MM.1S (cell line): ENCODE data around the gene TMEM72.

Experiments used
- DNase-seq: peaks from one replicate; pipeline ENCODE4 v3.0.0-alpha.2; 2015
- H2AFZ ChIP-seq: fragments of 300-600 bp; sonication (generic); 2 replicates; pipeline ENCODE4 v1.6.0; 2016; ENCODE audit warnings: antibody characterized with exemption, low read length
- H3F3A ChIP-seq: fragments of 300-600 bp; sonication (generic); 2 replicates; pipeline ENCODE4 v1.6.1; 2016; ENCODE audit warnings: mild to moderate bottlenecking, antibody characterized with exemption, low read length, moderate library complexity, mixed read lengths; ENCODE audit not compliant: insufficient read depth
- H3K27ac ChIP-seq: fragments of 300-600 bp; sonication (generic); 2 replicates; pipeline ENCODE4 v1.5.1; 2016; ENCODE audit warnings: mild to moderate bottlenecking, low read length
- H3K27me3 ChIP-seq: fragments of 300-600 bp; sonication (generic); replicated peaks from 2 replicates; pipeline ENCODE4 v1.6.0; 2016; ENCODE audit warnings: low read length; ENCODE audit not compliant: insufficient read depth
- H3K36me3 ChIP-seq: fragments of 300-600 bp; sonication (generic); replicated peaks from 2 replicates; pipeline ENCODE4 v1.6.1; 2016; ENCODE audit warnings: mild to moderate bottlenecking, low read length, mixed read lengths; ENCODE audit not compliant: insufficient read depth
- H3K4me1 ChIP-seq: fragments of 300-600 bp; sonication (generic); 2 replicates; pipeline ENCODE4 v1.6.1; 2016; ENCODE audit warnings: low read length, mixed read lengths
- H3K4me2 ChIP-seq: fragments of 300-600 bp; sonication (generic); 2 replicates; pipeline ENCODE4 v1.6.0; 2016; ENCODE audit warnings: low read depth, low read length
- H3K4me3 ChIP-seq: fragments of 300-600 bp; sonication (generic); 2 replicates; pipeline ENCODE4 v1.5.1; 2016; ENCODE audit warnings: low read length, mixed read lengths
- H3K79me2 ChIP-seq: fragments of 300-600 bp; sonication (generic); 2 replicates; pipeline ENCODE4 v1.6.1; 2016; ENCODE audit warnings: mixed run types, low read length, mixed read lengths
- H3K9ac ChIP-seq: fragments of 300-600 bp; sonication (generic); 2 replicates; pipeline ENCODE4 v1.6.1; 2016; ENCODE audit warnings: low read length, mixed read lengths
- H3K9me2 ChIP-seq: fragments of 300-600 bp; sonication (generic); replicated peaks from 2 replicates; pipeline ENCODE4 v1.6.1; 2016; ENCODE audit warnings: mild to moderate bottlenecking, low read length, mixed read lengths; ENCODE audit not compliant: insufficient read depth
- H3K9me3 ChIP-seq: fragments of 300-600 bp; sonication (generic); replicated peaks from 2 replicates; pipeline ENCODE4 v1.6.1; 2016; ENCODE audit warnings: mild to moderate bottlenecking, low read length, mixed read lengths; ENCODE audit not compliant: insufficient read depth
- H4K20me1 ChIP-seq: fragments of 300-600 bp; sonication (generic); 2 replicates; pipeline ENCODE4 v1.6.1; 2016; ENCODE audit warnings: mild to moderate bottlenecking, low read length, moderate library complexity, mixed read lengths; ENCODE audit not compliant: insufficient read depth
- CTCF ChIP-seq: fragments of 300-600 bp; sonication (generic); IDR thresholded peaks from 2 replicates; pipeline ENCODE4 v1.5.1; 2016; ENCODE audit warnings: antibody characterized with exemption, low read length, mixed read lengths
- EZH2 ChIP-seq: fragments of 300-600 bp; sonication (generic); optimal IDR thresholded peaks from 2 replicates; pipeline ENCODE3; 2017; ENCODE audit warnings: low read depth, mild to moderate bottlenecking, antibody characterized with exemption, low read length, mixed read lengths
- EZH2phosphoT487 ChIP-seq: fragments of 300-600 bp; sonication (generic); IDR thresholded peaks from 2 replicates; pipeline ENCODE4 v1.6.1; 2018; ENCODE audit warnings: antibody characterized with exemption, low read length

Gene TMEM72

GRCh38 chr10:44978213-44978569 lies 67.1 kb downstream of the TMEM72 start:
- H3K4me1 ChIP-seq, result peaks cover 56% of the 10 kb centered on the region
- no peak overlapping the region for H2AFZ ChIP-seq
- peaks cover 18% of the 10 kb centered on the region for H3F3A ChIP-seq
- H3K4me2 ChIP-seq, result peak overlapping the region; percentile 79
- H4K20me1 ChIP-seq, result no peaks in the 10 kb centered on the region
- H3K36me3 ChIP-seq, result 0 out of 2 replicates have a peak, but pooled peaks cover 4% of the 10 kb centered on the region
- TF ChIP-seq EZH2 (no peak), EZH2phosphoT487 (no peak), CTCF (no peak)
- H3K27ac ChIP-seq, result peak overlapping the region; percentile 51; the same call in 1 of the 2 replicates
- H3K79me2 ChIP-seq, result peaks cover 61% of the 10 kb centered on the region
- no peak for DNase-seq
- peak overlapping the region; percentile 56 for H3K9ac ChIP-seq
- no peaks in the 10 kb centered on the region for H3K9me2 ChIP-seq
- H3K4me3 ChIP-seq, result peak overlapping the region; percentile 59
- H3K27me3 ChIP-seq, result no peaks in the 10 kb centered on the region
- H3K9me3 ChIP-seq, result no peaks in the 10 kb centered on the region

GRCh38 chr10:44978570-44979280 lies 67.6 kb downstream of the TMEM72 start, which contains the start of gene DEPP1:
DEPP1 (minus strand) TSS chr10:44978809; CDS start chr10:44978030, 779 bp downstream.
- peaks cover 14% of the 10 kb centered on the region for H3F3A ChIP-seq
- peak within 1 kb of the TSS; percentile 79 for H3K4me2 ChIP-seq
- no peaks in the 10 kb centered on the region for H3K27me3 ChIP-seq
- H3K9me2 ChIP-seq, result no peaks in the 10 kb centered on the region
- H3K9ac ChIP-seq, result peak within 1 kb of the TSS; percentile 56
- no peaks in the 10 kb centered on the region for H4K20me1 ChIP-seq
- 0 out of 2 replicates have a peak, but pooled peaks cover 4% of the 10 kb centered on the region for H3K36me3 ChIP-seq
- peaks cover 51% of the 10 kb centered on the region for H3K4me1 ChIP-seq
- peak within 1 kb of the TSS; percentile 59 for H3K4me3 ChIP-seq
- TF ChIP-seq EZH2, result no peak
- no peak for TF ChIP-seq EZH2phosphoT487
- no peak for TF ChIP-seq CTCF
- H3K27ac ChIP-seq, result peak within 1 kb of the TSS; percentile 55; the same call in 1 of the 2 replicates
- peak; percentile 87 for DNase-seq
- peaks cover 64% of the 10 kb centered on the region for H3K79me2 ChIP-seq
- no peaks in the 10 kb centered on the region for H3K9me3 ChIP-seq
- H2AFZ ChIP-seq, result no peak within 1 kb of the TSS

- Histone ChIP-seq H3K27ac (peak overlapping the region; percentile 55; the same call in 1 of the 2 replicates), H4K20me1 (no peaks in the 10 kb centered on the region), H3K4me3 (no peak overlapping the region), H3K9me2 (no peaks in the 10 kb centered on the region), H3K36me3 (0 out of 2 replicates have a peak, but pooled peaks cover 4% of the 10 kb centered on the region), H3K4me2 (peak overlapping the region; percentile 79; the same call in 1 of the 2 replicates), H3F3A (0 out of 2 replicates have a peak, but pooled peaks cover 9% of the 10 kb centered on the region), H3K79me2 (peaks cover 64% of the 10 kb centered on the region), H3K4me1 (peaks cover 43% of the 10 kb centered on the region), H3K9me3 (no peaks in the 10 kb centered on the region), H3K27me3 (no peaks in the 10 kb centered on the region), H3K9ac (peak overlapping the region; percentile 56; the same call in 1 of the 2 replicates), H2AFZ (no peak overlapping the region)
- TF ChIP-seq EZH2, result no peak
- TF ChIP-seq EZH2phosphoT487, result no peak
- no peak for TF ChIP-seq CTCF
- DNase-seq, result no peak
These were observed 68.4 kb downstream of the TMEM72 start for GRCh38 chr10:44979281-44980191.
